ENCODE measurements around the gene TRPM3. TPM values are rescaled to one million over a fixed set of nuclear protein-coding genes. Genes with fewer than 3 reads are reported as not detected.

Gene TRPM3
- total and polyA plus RNA-seq, 9 of the 15 experiments (the other 6 are each of a cell fraction or from before 2014, with no cell fraction given), result 0.04 TPM; not detected in 8

DNA sequence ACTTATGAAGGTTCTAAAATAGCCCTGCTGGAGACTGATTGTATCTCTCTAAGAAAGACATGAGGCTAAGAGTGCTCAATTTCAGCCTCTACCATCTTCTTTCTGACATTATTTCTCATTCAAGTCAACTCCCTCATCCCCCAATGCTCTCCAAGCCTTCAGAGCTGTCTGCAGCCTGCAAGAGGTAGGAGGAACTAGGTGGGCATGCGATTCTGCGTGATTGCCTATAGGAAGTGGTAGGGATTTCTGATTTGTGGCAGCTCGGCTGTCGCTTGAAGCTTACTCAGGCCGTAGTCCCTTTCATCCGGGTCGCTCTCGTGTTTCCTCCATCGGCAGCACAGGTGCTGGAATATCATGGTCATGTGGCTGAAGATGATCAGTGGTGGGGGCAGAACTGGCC lies 568.9 kb downstream of the TRPM3 start:
- H2AFZ ChIP-seq (ENCODE audit: low read depth, low read length), result no peak overlapping the region
- H3K36me3 ChIP-seq (ENCODE audit: control insufficient read depth, insufficient read depth, low read length), result no peaks in the 10 kb centered on the region
- H3K4me2 ChIP-seq (ENCODE audit: insufficient read depth, low read length), result no peak overlapping the region
- TF ChIP-seq CEBPB (tag; IDR thresholded peaks at IDR 0.05), result no peak
- TF ChIP-seq SIRT6 (IDR thresholded peaks at IDR 0.05; ENCODE audit: low read depth, low read length), result no peak
- TF ChIP-seq TCF7L2 (IDR thresholded peaks at IDR 0.05; ENCODE audit: low read depth, low read length), result no peak
- TF ChIP-seq SMARCA4 (IDR thresholded peaks at IDR 0.05), result no peak
- TF ChIP-seq ZEB2 (IDR thresholded peaks at IDR 0.05), result no peak
- no peak for TF ChIP-seq EP400 (IDR thresholded peaks at IDR 0.05)
- TF ChIP-seq, protein P1, sequence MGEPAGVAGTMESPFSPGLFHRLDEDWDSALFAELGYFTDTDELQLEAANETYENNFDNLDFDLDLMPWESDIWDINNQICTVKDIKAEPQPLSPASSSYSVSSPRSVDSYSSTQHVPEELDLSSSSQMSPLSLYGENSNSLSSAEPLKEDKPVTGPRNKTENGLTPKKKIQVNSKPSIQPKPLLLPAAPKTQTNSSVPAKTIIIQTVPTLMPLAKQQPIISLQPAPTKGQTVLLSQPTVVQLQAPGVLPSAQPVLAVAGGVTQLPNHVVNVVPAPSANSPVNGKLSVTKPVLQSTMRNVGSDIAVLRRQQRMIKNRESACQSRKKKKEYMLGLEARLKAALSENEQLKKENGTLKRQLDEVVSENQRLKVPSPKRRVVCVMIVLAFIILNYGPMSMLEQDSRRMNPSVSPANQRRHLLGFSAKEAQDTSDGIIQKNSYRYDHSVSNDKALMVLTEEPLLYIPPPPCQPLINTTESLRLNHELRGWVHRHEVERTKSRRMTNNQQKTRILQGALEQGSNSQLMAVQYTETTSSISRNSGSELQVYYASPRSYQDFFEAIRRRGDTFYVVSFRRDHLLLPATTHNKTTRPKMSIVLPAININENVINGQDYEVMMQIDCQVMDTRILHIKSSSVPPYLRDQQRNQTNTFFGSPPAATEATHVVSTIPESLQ (CRISPR knock-in tag; IDR thresholded peaks at IDR 0.05), result no peak
- no peak for TF ChIP-seq HLTF (IDR thresholded peaks at IDR 0.05)
- no peak for TF ChIP-seq DDX20 (tag; IDR thresholded peaks at IDR 0.05; ENCODE audit: low read depth)
- no peak for TF ChIP-seq C11orf30 (IDR thresholded peaks at IDR 0.05; ENCODE audit: low read depth)
- TF ChIP-seq PHF21A (IDR thresholded peaks at IDR 0.05; ENCODE audit: borderline replicate concordance, low read depth), result no peak
- TF ChIP-seq NCOA1 (IDR thresholded peaks at IDR 0.05; ENCODE audit: low read depth), result no peak
- no peak for TF ChIP-seq ZNF239 (CRISPR knock-in tag; IDR thresholded peaks at IDR 0.05)
- no peak for TF ChIP-seq RNF2 (IDR thresholded peaks at IDR 0.05)
- TF ChIP-seq, protein P2, sequence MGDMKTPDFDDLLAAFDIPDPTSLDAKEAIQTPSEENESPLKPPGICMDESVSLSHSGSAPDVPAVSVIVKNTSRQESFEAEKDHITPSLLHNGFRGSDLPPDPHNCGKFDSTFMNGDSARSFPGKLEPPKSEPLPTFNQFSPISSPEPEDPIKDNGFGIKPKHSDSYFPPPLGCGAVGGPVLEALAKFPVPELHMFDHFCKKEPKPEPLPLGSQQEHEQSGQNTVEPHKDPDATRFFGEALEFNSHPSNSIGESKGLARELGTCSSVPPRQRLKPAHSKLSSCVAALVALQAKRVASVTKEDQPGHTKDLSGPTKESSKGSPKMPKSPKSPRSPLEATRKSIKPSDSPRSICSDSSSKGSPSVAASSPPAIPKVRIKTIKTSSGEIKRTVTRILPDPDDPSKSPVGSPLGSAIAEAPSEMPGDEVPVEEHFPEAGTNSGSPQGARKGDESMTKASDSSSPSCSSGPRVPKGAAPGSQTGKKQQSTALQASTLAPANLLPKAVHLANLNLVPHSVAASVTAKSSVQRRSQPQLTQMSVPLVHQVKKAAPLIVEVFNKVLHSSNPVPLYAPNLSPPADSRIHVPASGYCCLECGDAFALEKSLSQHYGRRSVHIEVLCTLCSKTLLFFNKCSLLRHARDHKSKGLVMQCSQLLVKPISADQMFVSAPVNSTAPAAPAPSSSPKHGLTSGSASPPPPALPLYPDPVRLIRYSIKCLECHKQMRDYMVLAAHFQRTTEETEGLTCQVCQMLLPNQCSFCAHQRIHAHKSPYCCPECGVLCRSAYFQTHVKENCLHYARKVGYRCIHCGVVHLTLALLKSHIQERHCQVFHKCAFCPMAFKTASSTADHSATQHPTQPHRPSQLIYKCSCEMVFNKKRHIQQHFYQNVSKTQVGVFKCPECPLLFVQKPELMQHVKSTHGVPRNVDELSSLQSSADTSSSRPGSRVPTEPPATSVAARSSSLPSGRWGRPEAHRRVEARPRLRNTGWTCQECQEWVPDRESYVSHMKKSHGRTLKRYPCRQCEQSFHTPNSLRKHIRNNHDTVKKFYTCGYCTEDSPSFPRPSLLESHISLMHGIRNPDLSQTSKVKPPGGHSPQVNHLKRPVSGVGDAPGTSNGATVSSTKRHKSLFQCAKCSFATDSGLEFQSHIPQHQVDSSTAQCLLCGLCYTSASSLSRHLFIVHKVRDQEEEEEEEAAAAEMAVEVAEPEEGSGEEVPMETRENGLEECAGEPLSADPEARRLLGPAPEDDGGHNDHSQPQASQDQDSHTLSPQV (IDR thresholded peaks at IDR 0.05), result no peak
- TF ChIP-seq TRIM28 (IDR thresholded peaks at IDR 0.05), result no peak
- TF ChIP-seq, protein P3, sequence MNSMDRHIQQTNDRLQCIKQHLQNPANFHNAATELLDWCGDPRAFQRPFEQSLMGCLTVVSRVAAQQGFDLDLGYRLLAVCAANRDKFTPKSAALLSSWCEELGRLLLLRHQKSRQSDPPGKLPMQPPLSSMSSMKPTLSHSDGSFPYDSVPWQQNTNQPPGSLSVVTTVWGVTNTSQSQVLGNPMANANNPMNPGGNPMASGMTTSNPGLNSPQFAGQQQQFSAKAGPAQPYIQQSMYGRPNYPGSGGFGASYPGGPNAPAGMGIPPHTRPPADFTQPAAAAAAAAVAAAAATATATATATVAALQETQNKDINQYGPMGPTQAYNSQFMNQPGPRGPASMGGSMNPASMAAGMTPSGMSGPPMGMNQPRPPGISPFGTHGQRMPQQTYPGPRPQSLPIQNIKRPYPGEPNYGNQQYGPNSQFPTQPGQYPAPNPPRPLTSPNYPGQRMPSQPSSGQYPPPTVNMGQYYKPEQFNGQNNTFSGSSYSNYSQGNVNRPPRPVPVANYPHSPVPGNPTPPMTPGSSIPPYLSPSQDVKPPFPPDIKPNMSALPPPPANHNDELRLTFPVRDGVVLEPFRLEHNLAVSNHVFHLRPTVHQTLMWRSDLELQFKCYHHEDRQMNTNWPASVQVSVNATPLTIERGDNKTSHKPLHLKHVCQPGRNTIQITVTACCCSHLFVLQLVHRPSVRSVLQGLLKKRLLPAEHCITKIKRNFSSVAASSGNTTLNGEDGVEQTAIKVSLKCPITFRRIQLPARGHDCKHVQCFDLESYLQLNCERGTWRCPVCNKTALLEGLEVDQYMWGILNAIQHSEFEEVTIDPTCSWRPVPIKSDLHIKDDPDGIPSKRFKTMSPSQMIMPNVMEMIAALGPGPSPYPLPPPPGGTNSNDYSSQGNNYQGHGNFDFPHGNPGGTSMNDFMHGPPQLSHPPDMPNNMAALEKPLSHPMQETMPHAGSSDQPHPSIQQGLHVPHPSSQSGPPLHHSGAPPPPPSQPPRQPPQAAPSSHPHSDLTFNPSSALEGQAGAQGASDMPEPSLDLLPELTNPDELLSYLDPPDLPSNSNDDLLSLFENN (IDR thresholded peaks at IDR 0.05; ENCODE audit: low read depth in 2 of 2, low read length in 2 of 2), result no peak

More for the DNA sequence above, 568.9 kb downstream of the TRPM3 start:
- Histone ChIP-seq H3K27me3 (ENCODE audit: control insufficient read depth in 2 of 2, insufficient read depth in 2 of 2, low read length in 2 of 2) (peaks cover 0 to 7% of the 10 kb centered on the region in 2 experiments; a peak in 2 of 5 replicates), H3K4me1 (replicated peaks in 1 of 2; ENCODE audit: control insufficient read depth in 2 of 2, insufficient read depth in 2 of 2, low read length in 2 of 2) (no peaks in the 10 kb centered on the region), H3K27ac (ENCODE audit: extremely low read depth, low read depth, low read length) (no peak overlapping the region), H3K9me3 (replicated peaks; ENCODE audit: control insufficient read depth, insufficient read depth, low read depth, low read length) (no peaks in the 10 kb centered on the region), H3K9ac (ENCODE audit: insufficient read depth in 1 of 2, low read depth in 2 of 2, low read length in 2 of 2) (no peak overlapping the region), H4K20me1 (replicated peaks; ENCODE audit: control insufficient read depth, insufficient read depth, low read length) (no peaks in the 10 kb centered on the region), H3K9me1 (ENCODE audit: control insufficient read depth, insufficient read depth, low read length) (no peaks in the 10 kb centered on the region), H3K4me3 (no peak overlapping the region), H3K79me2 (ENCODE audit: control insufficient read depth, insufficient read depth, low read length) (no peaks in the 10 kb centered on the region)
- intact Hi-C loops (cut with micrococcal nuclease) (no loop called here), in situ Hi-C loops (cut with MboI) (no loop called here)
- ChIA-PET POLR2A (interaction anchor here (1.0 kb wide), 1 partner anchor 11 kb away, joined by 3 read pairs; no protein-coding TSS in a partner anchor), CTCF (ENCODE audit: low intra/inter-chr PET ratio) (no interaction called here)
- 25% methylated on average over 7 of the region's 9 CpGs for WGBS (ENCODE audit: insufficient coverage, low coverage, missing lambda C conversion rate)
- ATAC-seq, result no peak
- FAIRE-seq, result no peak
- BruUV-seq (replicated peaks), result no TSS peak
- DNase-seq (ENCODE audit: extremely low read depth in 1 of 4, low spot score in 3 of 4), result no peak

Data from K562 (cell line).